GM10266 (cell line): ENCODE measurements around the gene CBR1.

Source experiments
- DNase-seq: peaks from one replicate; pipeline ENCODE4 v3.0.0; 2012; ENCODE audit errors: extremely low spot score
- TF ChIP-seq, protein P1 (sequence below): IDR thresholded peaks from 2 replicates; pipeline ENCODE4 v1.5.1; 2012; ENCODE audit warnings: mild to moderate bottlenecking, low read depth; ENCODE audit not compliant: control insufficient read depth, insufficient read depth; ENCODE audit errors: missing control alignments

Gene CBR1

DNA sequence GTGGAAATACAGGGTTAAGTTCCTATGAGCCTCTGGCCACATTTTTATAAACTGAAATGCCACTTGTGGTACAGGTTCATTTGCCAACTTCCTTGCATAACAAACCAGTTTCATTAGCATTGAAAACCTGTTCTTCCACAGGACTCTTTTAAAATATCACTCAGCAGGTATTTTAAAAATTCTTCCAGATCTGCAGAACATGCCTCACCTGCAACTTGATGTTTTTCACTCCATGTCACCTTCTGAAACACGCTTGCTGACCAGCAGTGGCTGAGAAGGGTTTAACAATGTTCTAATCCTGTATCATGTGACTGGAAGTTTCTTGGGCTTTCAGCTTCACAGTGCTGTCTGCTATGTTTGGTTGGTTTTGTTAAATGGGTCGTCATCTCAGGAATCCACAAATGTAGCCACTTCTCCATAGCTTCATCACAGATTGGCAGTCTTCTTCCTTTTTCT is 47.5 kb downstream of the CBR1 start:
- DNase-seq, result no peak
- TF ChIP-seq, protein P1, sequence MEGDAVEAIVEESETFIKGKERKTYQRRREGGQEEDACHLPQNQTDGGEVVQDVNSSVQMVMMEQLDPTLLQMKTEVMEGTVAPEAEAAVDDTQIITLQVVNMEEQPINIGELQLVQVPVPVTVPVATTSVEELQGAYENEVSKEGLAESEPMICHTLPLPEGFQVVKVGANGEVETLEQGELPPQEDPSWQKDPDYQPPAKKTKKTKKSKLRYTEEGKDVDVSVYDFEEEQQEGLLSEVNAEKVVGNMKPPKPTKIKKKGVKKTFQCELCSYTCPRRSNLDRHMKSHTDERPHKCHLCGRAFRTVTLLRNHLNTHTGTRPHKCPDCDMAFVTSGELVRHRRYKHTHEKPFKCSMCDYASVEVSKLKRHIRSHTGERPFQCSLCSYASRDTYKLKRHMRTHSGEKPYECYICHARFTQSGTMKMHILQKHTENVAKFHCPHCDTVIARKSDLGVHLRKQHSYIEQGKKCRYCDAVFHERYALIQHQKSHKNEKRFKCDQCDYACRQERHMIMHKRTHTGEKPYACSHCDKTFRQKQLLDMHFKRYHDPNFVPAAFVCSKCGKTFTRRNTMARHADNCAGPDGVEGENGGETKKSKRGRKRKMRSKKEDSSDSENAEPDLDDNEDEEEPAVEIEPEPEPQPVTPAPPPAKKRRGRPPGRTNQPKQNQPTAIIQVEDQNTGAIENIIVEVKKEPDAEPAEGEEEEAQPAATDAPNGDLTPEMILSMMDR, result no peak

DNA sequence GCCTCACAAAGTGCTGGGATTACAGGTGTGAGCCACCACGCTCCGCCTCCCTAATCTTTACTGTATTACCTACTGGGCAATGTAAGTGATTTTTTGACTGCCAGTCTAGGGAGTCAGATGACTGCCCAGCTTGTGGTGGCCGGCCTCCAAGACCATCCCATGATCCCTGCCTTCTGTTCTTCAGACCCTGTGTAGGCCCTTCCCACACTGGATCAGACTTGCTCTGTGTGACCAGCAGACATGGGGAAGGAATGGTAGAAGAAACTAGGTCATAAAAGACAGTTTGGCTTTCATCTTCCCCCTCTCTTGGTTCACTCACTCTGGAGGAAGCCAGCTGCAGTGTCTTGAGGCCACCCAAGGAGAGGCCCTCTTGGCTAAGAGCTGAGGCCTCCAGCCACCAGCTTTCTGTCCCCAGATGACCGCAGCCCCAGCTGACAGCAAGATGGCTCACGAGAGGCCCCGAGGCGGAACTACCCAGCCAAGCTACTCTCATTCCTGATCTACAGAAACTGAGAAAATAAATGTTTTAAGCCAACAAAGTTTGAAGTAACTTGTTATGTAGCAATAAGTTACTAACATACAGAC is 50.6 kb downstream of the CBR1 start:
- DNase-seq, result no peak

More for the DNA sequence above, 50.6 kb downstream of the CBR1 start:
- TF ChIP-seq, protein P1, result no peak
